Measurements from ENCODE around the gene STARD8. TPM values are rescaled to one million over a fixed set of nuclear protein-coding genes. Genes with fewer than 3 reads are reported as not detected.

STARD8 gene
- total RNA-seq = 4.1 TPM in 2 replicates

GRCh38 chrX:68647156-68647957, at the start of gene STARD8:
Gene STARD8 (plus strand): TSS chrX:68647666. CDS start chrX:68647883, 217 bp downstream.

Other genes with a start within 250 kb of the STARD8 start
- gene OPHN1, start 214.2 kb upstream of the STARD8 start, total RNA-seq = 2.8 and 8.1 TPM in 2 replicates
- gene YIPF6, start 148.6 kb upstream of the STARD8 start, total RNA-seq = 11.2 and 17.9 TPM in 2 replicates
- 25.7 and 58.6 TPM in 2 replicates for gene EFNB1, start 181.4 kb downstream of the STARD8 start, total RNA-seq

Measured in mesangial cell (primary cell).